GM12874 (cell line): ENCODE data around the gene CXCR3.
A peak's percentile ranks its signal among the peaks of the same experiment; 100 is the strongest.

ENCODE experiments used
- CTCF ChIP-seq: IDR thresholded peaks from 2 replicates; pipeline ENCODE4 v1.5.1; 2011; ENCODE audit warnings: low read depth, mild to moderate bottlenecking, control low read depth, low read length, moderate library complexity; ENCODE audit not compliant: insufficient read depth

Gene CXCR3

GRCh38 chrX:71618303-71618721 lies at the start of gene CXCR3:
Gene CXCR3, minus strand, starts transcription at chrX:71618511. Its CDS starts 62 bp downstream, at chrX:71618449.
- no peak for TF ChIP-seq CTCF

GRCh38 chrX:71667328-71668247 lies 49.3 kb upstream of the CXCR3 start, which contains the start of gene LOC101059915:
Gene LOC101059915, plus strand, starts transcription at chrX:71667546.
- no peak for TF ChIP-seq CTCF

GRCh38 chrX:71666240-71667223 lies 48.2 kb upstream of the CXCR3 start:
- no peak for TF ChIP-seq CTCF

GRCh38 chrX:71665747-71666146 lies 47.4 kb upstream of the CXCR3 start:
- TF ChIP-seq CTCF = no peak

GRCh38 chrX:71664889-71665491 lies 46.7 kb upstream of the CXCR3 start:
- TF ChIP-seq CTCF = no peak

- TF ChIP-seq CTCF = peak; percentile 48
These were observed 45.9 kb upstream of the CXCR3 start for GRCh38 chrX:71664202-71664601.
